Left lung (tissue), 10 donors: ENCODE measurements around the gene GTSE1. TPM values are rescaled to one million over a fixed set of nuclear protein-coding genes. Genes with fewer than 3 reads are reported as not detected.

Source experiments
- ATAC-seq: fragments of 200-7000 bp; cut with Tn5 transposase; one replicate; pipeline ENCODE4 v1.9.1; 2020; ENCODE audit warnings: moderate library complexity
- DNase-seq, 4 donors: peaks; one replicate each; pipeline ENCODE4 v3.0.0-alpha.2; 2013 to 2020
- H3K27ac ChIP-seq, 2 donors: fragments of 200-600 bp; sonication (generic) in 1 of 2; one replicate each; pipeline versions ENCODE4 v1.5.0 to v1.8.0; 2020 to 2021
- H3K27me3 ChIP-seq, 2 donors: fragments of 200-600 bp; sonication (generic) in 1 of 2; one replicate each; pipeline versions ENCODE4 v1.5.0 to v1.8.0; 2020 to 2021
- H3K36me3 ChIP-seq, 2 donors: fragments of 200-600 bp; sonication (generic) in 1 of 2; one replicate each; pipeline versions ENCODE4 v1.5.0 to v1.8.0; 2020 to 2021
- H3K4me1 ChIP-seq, 2 donors: fragments of 200-600 bp; one replicate each; pipeline ENCODE4 v1.8.0; 2021
- H3K4me3 ChIP-seq, 2 donors: fragments of 200-600 bp; sonication (generic) in 1 of 2; one replicate each; pipeline versions ENCODE4 v1.5.0 to v1.8.0; 2020 to 2021; ENCODE audit warnings: mild to moderate bottlenecking in 1 of 2
- H3K9me3 ChIP-seq, 2 donors: fragments of 200-600 bp; sonication (generic) in 1 of 2; one replicate each; pipeline versions ENCODE4 v1.5.0 to v1.8.0; 2020 to 2021
- intact Hi-C, 2 donors: fragments of 100-400 bp; cut with DNase I; formaldehyde crosslinking; loops; one replicate each; pipeline versions ENCODE4 v1.11.2 to v1.14.2; 2022
- polyA plus RNA-seq, 6 donors: library from polyadenylated mRNA; unstranded; fragments of 120-200 nt; gene quantifications; one replicate each; pipeline ENCODE4 v1.2.1, GENCODE V29; 2013; ENCODE audit not compliant: insufficient read length in 6 of 6
- total RNA-seq, 2 donors: library from RNA; stranded (reverse); fragmentation: NEBNext Ultra II Directional; extraction: Animal tissue kit (Norgen Biotek cat#: 25700); gene quantifications; one replicate each; pipeline ENCODE4 v1.2.1, GENCODE V29; 2021
- TF ChIP-seq, protein P1 (sequence below), 2 donors: fragments of 200-600 bp; sonication (generic) in 1 of 2; IDR thresholded peaks; one replicate each; pipeline versions ENCODE4 v1.5.0 to v1.8.0; 2021; ENCODE audit warnings: antibody characterized with exemption in 2 of 2
- donor health status: DM: no; HTN: yes; CAD: no.
- donor health status: DM: no; HTN: no; CAD: no.

The GTSE1 gene
- total and polyA plus RNA-seq, 8 donors, result 1.5 to 30.6 (median 15.3) TPM

GRCh38 chr22:46287873-46288751 is 8.6 kb upstream of the GTSE1 start:
- intact Hi-C loops, result no loop called here
- H3K4me1 ChIP-seq, result peaks cover 0 to 27% of the 10 kb centered on the region in 2 donors
- DNase-seq, result peak in 2 of 4 donors; percentile 20 to 89
- H3K36me3 ChIP-seq, result peaks cover 0 to 88% of the 10 kb centered on the region in 2 donors
- TF ChIP-seq, protein P1, sequence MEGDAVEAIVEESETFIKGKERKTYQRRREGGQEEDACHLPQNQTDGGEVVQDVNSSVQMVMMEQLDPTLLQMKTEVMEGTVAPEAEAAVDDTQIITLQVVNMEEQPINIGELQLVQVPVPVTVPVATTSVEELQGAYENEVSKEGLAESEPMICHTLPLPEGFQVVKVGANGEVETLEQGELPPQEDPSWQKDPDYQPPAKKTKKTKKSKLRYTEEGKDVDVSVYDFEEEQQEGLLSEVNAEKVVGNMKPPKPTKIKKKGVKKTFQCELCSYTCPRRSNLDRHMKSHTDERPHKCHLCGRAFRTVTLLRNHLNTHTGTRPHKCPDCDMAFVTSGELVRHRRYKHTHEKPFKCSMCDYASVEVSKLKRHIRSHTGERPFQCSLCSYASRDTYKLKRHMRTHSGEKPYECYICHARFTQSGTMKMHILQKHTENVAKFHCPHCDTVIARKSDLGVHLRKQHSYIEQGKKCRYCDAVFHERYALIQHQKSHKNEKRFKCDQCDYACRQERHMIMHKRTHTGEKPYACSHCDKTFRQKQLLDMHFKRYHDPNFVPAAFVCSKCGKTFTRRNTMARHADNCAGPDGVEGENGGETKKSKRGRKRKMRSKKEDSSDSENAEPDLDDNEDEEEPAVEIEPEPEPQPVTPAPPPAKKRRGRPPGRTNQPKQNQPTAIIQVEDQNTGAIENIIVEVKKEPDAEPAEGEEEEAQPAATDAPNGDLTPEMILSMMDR (IDR thresholded peaks at IDR 0.05), result no peak
- H3K27ac ChIP-seq, result peak overlapping the region; percentile 14 to 78
- H3K27me3 ChIP-seq, result no peaks in the 10 kb centered on the region
- peak overlapping the region in 1 of 2 donors; percentile 28 for H3K4me3 ChIP-seq
- ATAC-seq, result peak; percentile 36
- H3K9me3 ChIP-seq, result peaks cover 0 to 7% of the 10 kb centered on the region in 2 donors

DNA sequence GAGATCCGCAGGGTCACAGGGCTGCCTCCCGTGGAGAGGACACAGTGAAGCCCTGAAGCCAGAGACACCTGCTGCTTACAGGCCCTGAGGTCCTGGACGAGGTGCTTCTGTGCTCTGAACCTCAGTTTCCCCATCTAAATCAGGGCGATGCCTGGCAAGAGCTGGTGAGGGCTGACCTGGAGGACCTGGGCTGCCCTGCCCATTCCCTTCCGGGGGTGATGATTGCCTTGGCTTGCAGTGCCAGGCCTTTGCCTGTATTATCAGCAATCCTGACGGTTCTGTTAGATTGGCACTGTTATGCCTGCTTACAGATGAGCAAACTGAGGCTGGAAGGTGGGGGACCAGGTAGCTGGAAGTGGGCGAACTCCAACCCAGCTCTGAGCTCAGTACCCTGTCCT is 7.8 kb upstream of the GTSE1 start:
- Histone ChIP-seq H3K36me3 (peaks cover 0 to 87% of the 10 kb centered on the region in 2 donors), H3K4me3 (peak overlapping the region in 1 of 2 donors; percentile 28), H3K4me1 (peaks cover 0 to 34% of the 10 kb centered on the region in 2 donors), H3K27me3 (no peaks in the 10 kb centered on the region), H3K27ac (peak overlapping the region in 1 of 2 donors; percentile 78), H3K9me3 (peaks cover 0 to 7% of the 10 kb centered on the region in 2 donors)
- no peak for DNase-seq
- no peak for ATAC-seq
- intact Hi-C loops, result no loop called here
- TF ChIP-seq, protein P1 (IDR thresholded peaks at IDR 0.05), result no peak

DNA sequence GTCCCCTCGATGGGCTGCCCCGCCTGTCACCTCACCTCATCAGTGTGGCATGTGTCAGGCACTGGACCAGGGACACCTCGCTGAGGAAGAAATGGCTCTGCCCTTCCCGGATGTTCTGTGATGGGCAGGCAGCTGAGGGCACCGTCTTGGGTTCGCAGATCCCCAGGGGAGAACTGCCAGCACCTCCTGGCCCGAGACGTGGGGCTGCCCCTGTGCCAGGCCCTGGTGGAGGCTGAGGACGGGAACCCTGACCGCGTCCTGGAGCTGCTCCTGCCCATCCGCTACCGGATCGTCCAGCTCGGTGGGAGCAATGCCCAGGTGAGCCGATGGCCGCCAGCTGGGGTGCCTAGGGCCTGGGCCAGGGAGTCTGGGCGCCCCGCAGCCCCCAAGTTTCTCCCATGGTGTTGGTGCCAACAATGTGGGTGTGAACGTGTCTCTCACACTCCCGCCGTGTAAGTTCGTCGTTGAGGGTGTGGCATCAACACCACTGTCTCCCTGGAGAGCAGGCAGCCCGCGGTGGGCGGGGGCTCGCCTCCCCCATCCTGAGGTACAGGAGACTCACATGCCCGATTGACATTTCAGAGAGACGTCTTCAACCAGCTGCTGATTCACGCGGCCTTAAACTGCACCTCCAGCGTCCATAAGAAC is 7.3 kb upstream of the GTSE1 start:
- peaks cover 0 to 36% of the 10 kb centered on the region in 2 donors for H3K4me1 ChIP-seq
- peaks cover 0 to 7% of the 10 kb centered on the region in 2 donors for H3K9me3 ChIP-seq
- H3K36me3 ChIP-seq, result peaks cover 0 to 82% of the 10 kb centered on the region in 2 donors
- no peak for DNase-seq
- no peak overlapping the region for H3K4me3 ChIP-seq
- intact Hi-C loops, result no loop called here
- TF ChIP-seq, protein P1 (IDR thresholded peaks at IDR 0.05), result no peak
- no peak overlapping the region for H3K27ac ChIP-seq
- H3K27me3 ChIP-seq, result no peaks in the 10 kb centered on the region
- no peak for ATAC-seq

DNA sequence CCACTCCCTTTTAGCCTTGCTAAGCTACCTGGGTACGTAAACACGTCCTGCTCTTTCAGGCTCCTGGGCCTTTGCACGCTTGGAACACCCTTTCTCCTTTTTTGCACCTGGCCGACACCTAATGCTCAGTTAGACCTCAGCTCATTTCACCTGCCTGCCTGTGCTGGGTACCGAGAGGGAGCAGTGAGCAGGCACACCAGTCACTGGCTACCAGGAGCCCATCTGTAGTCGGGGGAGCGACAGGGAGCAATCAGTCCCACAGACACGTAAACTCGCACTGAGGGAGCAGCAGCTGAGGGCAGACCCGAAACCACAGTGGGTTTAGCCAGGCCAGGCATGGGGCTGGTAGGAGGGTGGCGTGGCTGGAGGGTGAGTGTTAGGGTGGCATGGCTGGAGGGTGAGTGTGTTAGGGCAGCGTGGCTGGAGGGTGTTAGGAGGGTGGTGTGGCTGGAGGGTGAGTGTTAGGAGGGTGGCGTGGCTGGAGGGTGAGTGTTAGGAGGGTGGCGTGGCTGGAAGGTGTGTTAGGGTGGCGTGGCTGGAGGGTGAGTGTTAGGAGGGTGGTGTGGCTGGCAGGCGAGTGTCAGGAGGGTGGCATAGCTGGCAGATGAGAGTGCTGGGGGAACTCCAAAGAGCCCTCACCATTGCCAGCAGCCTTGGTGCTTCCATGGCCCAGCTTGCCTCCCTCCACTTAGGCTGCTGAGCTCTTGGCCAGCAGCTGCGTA is 6.4 kb upstream of the GTSE1 start:
- no peak overlapping the region for H3K27ac ChIP-seq
- H3K4me3 ChIP-seq, result no peak overlapping the region
- intact Hi-C loops, result no loop called here
- H3K9me3 ChIP-seq, result peaks cover 0 to 7% of the 10 kb centered on the region in 2 donors
- H3K27me3 ChIP-seq, result no peaks in the 10 kb centered on the region
- H3K4me1 ChIP-seq, result peaks cover 0 to 41% of the 10 kb centered on the region in 2 donors
- DNase-seq, result no peak
- TF ChIP-seq, protein P1 (IDR thresholded peaks at IDR 0.05), result no peak
- peaks cover 0 to 73% of the 10 kb centered on the region in 2 donors for H3K36me3 ChIP-seq
- ATAC-seq, result no peak
